Measurements from ENCODE around the gene LSAMP.

The LSAMP gene

DNA sequence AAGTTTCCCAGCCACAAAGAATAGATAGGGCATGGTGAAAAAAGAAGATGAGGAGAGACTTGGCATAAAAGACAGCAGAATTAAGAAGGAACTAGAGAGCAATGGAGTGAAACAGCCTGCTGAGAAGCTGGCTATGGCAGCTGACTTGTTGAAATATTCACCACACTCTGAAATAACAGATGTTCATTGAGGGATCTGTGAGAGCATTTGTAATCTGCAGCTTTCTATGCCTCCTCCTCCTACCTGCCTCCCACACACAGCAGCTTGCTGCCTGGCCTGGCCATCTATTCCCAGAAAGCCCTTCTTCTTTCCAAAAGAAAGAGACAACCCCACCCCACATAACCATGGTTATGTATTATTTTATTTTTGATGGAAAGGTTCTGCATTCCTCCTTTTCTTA, 518.1 kb downstream of the LSAMP start:
- TF ChIP-seq, protein P1, sequence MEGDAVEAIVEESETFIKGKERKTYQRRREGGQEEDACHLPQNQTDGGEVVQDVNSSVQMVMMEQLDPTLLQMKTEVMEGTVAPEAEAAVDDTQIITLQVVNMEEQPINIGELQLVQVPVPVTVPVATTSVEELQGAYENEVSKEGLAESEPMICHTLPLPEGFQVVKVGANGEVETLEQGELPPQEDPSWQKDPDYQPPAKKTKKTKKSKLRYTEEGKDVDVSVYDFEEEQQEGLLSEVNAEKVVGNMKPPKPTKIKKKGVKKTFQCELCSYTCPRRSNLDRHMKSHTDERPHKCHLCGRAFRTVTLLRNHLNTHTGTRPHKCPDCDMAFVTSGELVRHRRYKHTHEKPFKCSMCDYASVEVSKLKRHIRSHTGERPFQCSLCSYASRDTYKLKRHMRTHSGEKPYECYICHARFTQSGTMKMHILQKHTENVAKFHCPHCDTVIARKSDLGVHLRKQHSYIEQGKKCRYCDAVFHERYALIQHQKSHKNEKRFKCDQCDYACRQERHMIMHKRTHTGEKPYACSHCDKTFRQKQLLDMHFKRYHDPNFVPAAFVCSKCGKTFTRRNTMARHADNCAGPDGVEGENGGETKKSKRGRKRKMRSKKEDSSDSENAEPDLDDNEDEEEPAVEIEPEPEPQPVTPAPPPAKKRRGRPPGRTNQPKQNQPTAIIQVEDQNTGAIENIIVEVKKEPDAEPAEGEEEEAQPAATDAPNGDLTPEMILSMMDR (IDR thresholded peaks at IDR 0.05) = no peak
- Mint-ChIP-seq H3K4me3 (no peak overlapping the region), H3K27me3 (ENCODE audit: low read depth, poor library complexity) (peaks cover 3% of the 10 kb centered on the region), H3K9me3 (peaks cover 6% of the 10 kb centered on the region), H3K36me3 (ENCODE audit: low read depth) (peaks cover under 1% of the 10 kb centered on the region), H3K27ac (peak overlapping the region; percentile 98), H3K4me1 (peaks cover 74% of the 10 kb centered on the region)
- DNase-seq = no peak

DNA sequence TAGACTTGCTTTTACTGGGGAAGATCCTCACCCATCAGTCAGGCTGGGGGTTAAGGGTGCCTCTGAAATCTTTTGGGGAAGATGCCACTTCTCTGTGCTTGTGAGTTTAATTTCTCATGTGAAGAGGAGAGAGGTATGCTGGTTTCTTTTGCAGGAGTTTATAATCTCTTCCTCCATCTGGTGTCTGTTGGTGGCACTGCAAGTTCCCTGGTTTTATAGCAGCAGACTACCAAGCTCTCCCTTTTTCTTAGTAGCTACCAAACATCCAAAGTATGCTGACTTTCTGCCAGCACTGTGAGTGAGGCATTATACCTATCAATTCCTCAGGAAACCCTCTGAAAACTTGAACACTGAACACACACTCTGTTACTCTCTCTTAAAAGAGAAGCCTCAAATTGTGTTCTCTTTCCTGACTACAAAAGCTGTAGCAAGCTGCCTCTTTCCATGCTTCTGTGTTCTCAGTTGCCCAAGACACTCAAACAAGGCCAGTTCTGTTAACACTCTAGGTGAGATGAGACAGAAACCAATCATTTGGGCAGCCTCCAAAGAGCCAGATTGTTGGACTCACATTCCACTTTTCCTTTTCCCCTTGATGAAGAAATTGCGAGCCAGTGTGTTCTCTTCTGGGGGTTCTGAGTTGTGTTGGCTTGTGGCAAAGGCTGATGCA, 522.5 kb downstream of the LSAMP start:
- Mint-ChIP-seq H3K9me3 (peaks cover 15% of the 10 kb centered on the region), H3K27ac (peak overlapping the region; percentile 21), H3K4me3 (no peak overlapping the region), H3K4me1 (peaks cover 38% of the 10 kb centered on the region), H3K36me3 (ENCODE audit: low read depth) (peaks cover 5% of the 10 kb centered on the region), H3K27me3 (ENCODE audit: low read depth, poor library complexity) (peaks cover 7% of the 10 kb centered on the region)
- TF ChIP-seq, protein P1 (IDR thresholded peaks at IDR 0.05) = peak; percentile 55
- DNase-seq = peak; percentile 15

DNA sequence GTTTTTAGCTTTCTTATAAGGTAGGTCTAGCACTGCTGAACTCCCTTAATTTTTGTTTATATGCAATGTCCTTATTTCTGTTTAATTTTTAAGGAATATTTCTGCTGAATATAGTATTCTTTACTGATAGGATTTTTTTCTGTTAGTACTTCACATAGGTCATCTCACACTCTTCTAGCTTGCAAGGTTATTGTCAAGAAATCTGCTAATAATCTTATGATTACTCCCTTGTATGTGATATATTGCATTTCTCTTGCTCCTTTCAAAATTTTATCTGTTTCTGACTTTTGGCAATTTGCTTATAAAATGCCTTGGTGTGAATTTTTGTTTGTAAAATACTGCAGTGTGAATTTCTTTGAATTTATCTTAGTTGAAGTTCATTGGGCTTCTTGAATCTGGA, 523.6 kb downstream of the LSAMP start:
- H3K36me3 Mint-ChIP-seq (ENCODE audit: low read depth) = peaks cover 5% of the 10 kb centered on the region
- no peak overlapping the region for H3K27ac Mint-ChIP-seq
- peaks cover 35% of the 10 kb centered on the region for H3K4me1 Mint-ChIP-seq
- TF ChIP-seq, protein P1 (IDR thresholded peaks at IDR 0.05) = no peak
- H3K4me3 Mint-ChIP-seq = no peak overlapping the region
- DNase-seq = no peak
- H3K9me3 Mint-ChIP-seq = peaks cover 15% of the 10 kb centered on the region
- H3K27me3 Mint-ChIP-seq (ENCODE audit: low read depth, poor library complexity) = peaks cover 7% of the 10 kb centered on the region

DNA sequence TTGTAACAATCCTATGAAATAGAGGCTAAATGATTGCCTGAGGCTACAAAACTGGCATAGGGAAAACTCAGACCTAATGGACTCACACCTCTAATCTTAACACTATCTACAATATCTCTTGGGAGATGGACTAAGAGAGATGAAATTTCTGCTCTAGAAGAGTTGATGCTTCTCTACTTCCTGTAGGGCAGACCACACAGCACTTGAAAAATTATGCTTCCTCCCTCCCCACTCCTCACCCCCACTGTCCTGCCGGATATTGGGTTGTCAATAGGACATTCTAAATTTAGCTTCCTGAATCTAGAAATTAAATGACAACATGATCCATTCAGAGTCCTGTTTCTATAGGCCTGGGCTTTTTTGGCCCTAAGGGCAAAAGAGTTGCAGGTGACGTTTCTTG, 526.4 kb downstream of the LSAMP start:
- Mint-ChIP-seq H3K4me3 (no peak overlapping the region), H3K27ac (no peak overlapping the region), H3K9me3 (peaks cover 15% of the 10 kb centered on the region), H3K36me3 (ENCODE audit: low read depth) (peaks cover 5% of the 10 kb centered on the region), H3K27me3 (ENCODE audit: low read depth, poor library complexity) (peaks cover 4% of the 10 kb centered on the region), H3K4me1 (peaks cover 21% of the 10 kb centered on the region)
- DNase-seq = no peak
- TF ChIP-seq, protein P1 (IDR thresholded peaks at IDR 0.05) = no peak

DNA sequence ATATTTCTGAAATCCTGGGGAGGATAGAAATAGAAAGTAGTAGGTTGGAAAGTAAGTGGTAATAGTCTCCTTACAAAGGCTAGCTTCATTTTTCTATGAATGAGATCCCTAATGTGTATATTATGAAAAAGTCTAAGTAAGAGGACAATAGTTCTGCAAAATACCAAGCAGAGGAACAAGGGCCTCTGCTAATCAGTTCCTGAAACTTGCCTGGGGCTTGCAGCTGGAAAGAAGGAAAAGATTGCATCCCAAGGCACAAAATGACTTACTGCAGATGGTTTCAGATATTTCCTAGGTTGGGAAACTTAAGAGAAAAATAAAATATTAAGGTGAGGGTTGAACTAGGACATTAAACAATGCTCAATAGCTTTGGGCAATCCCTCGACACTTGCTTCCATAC, 528.4 kb downstream of the LSAMP start:
- Mint-ChIP-seq H3K27me3 (ENCODE audit: low read depth, poor library complexity) (peaks cover 4% of the 10 kb centered on the region), H3K27ac (no peak overlapping the region), H3K4me3 (no peak overlapping the region), H3K4me1 (peaks cover 11% of the 10 kb centered on the region), H3K36me3 (ENCODE audit: low read depth) (peaks cover 1% of the 10 kb centered on the region), H3K9me3 (peaks cover 6% of the 10 kb centered on the region)
- TF ChIP-seq, protein P1 (IDR thresholded peaks at IDR 0.05) = no peak
- no peak for DNase-seq

DNA sequence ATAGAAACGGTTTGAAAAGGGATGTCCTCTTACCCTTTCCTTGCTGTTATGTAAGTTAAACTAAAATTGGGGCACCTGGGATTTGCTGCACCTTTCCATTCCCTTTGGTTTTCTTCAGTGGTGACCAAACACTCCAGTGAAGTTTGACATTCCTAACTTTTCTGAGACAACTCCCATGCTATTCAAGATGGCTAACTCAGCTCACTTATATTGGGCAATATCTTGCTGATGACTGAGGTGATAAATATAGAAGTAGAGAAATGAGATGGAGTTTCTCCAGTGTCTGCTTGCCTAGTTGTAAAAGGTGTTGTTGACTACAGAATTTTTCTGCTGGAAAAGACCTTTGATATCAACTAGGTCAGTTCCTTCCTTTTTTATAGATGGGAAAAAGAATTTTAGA, 530.2 kb downstream of the LSAMP start:
- Mint-ChIP-seq H3K27ac (no peak overlapping the region), H3K4me1 (peaks cover 11% of the 10 kb centered on the region), H3K9me3 (no peaks in the 10 kb centered on the region), H3K27me3 (ENCODE audit: low read depth, poor library complexity) (no peaks in the 10 kb centered on the region), H3K36me3 (ENCODE audit: low read depth) (no peaks in the 10 kb centered on the region), H3K4me3 (no peak overlapping the region)
- TF ChIP-seq, protein P1 (IDR thresholded peaks at IDR 0.05) = no peak
- DNase-seq = no peak
